GM19025 (cell line): Measurements from ENCODE around the gene KIF16B.
"Not testable (repeated sequence)": the region's sequence is repeated elsewhere in the genome, so short reads cannot be mapped to it uniquely, and the experiment has no call there.

Experiments used
- ATAC-seq: cut with Tn5 transposase; IDR thresholded peaks from one replicate; pipeline ENCODE4 v1.9.1; 2021; ENCODE audit warnings: mild to moderate bottlenecking, low read depth, moderate library complexity; ENCODE audit not compliant: unreplicated experiment

KIF16B gene

DNA sequence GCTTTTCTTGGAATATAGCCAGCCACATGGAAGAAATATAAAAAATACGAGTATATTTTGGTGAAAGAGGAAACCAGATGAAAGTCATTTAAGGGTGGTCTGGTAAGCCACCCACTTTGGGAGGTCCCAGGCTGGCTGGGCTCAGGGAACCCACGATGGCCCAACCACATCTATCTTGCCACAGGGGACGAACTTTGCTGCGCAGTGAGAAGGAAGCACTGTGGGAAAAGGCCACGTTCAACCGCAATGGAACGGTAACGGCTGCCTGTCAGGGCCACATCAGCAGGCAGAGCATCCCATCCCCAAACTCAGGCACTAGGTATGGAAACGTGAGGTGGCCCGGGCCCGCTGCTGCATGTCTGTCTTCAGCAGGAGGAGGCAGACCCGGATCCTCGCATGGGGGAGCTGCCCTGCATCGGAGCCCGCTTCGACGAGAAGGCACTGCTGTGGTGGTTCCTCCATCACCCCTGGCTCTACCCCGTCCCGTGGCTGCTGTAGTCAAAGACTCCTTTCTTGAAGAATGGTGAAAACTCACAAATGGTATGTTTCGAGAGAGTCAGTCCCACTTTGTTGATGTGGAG is 300.4 kb downstream of the KIF16B start:
- no peak for ATAC-seq

- no peak for ATAC-seq
These were observed 301.8 kb downstream of the KIF16B start for GRCh38 chr20:16271450-16271849.

GRCh38 chr20:16270989-16271388 is 302.3 kb downstream of the KIF16B start:
- ATAC-seq, result no peak

- ATAC-seq, result no peak
These were observed 302.8 kb downstream of the KIF16B start for GRCh38 chr20:16270314-16270931.

DNA sequence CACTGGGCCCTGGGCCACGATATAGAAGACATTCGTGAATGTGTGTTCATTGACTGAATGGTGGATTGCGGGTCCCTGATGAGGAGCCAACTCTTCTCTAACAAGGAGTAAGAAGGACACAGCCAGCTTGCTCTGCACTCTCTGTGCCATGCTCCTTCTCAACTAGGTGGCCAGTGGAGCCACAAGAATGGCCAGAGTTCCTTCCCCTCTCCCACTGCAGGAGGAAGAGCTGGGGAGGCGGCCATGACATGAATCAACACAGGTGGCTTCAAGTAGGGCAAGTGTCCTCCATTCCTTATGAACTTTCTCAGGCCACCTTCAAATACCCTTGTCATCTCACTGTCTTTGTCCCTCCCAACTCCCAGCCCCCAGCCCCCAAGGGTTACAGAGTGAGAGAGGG is 305.7 kb downstream of the KIF16B start:
- no peak for ATAC-seq

DNA sequence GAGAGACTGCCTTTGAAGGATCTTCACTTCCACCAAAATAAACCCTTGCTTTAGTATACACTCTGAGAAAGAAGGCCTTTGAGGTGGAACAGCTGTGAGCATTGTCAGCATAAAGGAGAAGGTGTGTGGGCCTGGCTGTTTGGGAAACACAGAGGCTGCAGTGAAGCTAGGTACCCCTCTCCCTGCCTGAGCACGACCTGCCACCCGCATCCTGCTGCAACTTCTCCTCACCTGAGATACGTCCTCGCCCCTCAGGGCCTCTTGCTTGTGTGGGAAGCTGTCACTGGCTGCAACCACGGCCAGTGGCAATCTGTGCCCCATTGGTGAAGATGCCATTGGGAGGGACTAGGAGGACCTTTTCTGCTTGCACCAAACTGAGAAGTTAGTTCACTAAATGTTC is 307.9 kb downstream of the KIF16B start:
- ATAC-seq, result no peak

DNA sequence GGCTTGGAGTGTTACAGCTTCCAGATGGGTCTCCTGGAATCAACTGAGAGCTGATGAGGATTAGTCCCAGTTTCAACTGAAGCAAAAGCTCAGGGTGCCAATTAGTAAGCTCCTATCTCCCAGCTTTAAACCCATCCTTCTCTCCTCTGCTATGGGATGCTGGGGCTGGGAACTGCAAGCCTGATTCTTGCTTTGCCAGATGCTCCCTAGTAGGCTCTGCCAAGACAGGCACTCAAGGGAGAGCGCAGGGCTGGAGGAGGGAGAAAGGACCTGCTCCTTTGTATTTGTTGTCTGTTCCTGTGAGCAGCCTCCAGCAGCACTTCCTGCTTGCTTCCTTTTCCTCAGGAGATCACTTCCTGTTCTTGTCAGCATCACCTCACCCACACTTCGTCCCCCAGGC is 309.7 kb downstream of the KIF16B start:
- ATAC-seq, result no peak

GRCh38 chr20:16262594-16262993 is 310.7 kb downstream of the KIF16B start:
- ATAC-seq, result no peak

- no peak for ATAC-seq
These were observed 311.4 kb downstream of the KIF16B start for GRCh38 chr20:16261733-16262273.

DNA sequence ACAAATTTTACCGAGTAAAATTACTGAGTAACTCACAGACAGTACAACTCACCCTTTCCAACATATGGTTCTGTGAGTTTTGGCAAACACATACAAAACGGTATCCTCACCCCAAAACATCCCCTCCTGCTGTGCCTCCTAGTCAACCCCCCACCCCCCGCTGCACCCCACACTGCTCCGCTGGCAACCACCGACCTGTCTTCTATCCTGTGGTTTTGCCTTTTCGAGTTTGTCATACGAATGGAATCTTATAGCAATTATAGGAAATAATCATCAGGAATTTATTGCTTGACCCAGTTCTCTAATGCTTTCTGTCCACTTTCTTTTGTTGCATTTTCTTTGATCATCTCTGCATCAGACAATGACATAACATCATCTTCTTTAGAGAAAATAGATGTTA is 312.3 kb downstream of the KIF16B start:
- no peak for ATAC-seq

- not testable (repeated sequence) for ATAC-seq
These were observed 313.1 kb downstream of the KIF16B start for GRCh38 chr20:16260133-16260532.

DNA sequence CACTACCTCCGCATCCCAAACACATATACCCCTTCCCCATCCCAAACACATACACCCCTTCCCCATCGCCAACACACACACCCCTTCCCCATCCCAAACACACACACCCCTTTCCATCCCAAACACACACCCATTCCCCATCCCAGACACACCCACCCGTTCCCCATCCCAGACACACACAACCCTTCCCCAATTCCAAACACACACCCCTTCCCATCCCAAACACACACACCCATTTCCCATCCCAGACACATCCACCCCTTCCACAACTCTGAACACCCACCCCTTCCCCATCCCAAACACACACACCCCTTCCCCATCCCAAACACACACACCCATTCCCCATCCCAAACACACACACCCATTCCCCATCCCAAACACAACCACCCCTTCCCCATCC is 314.5 kb downstream of the KIF16B start:
- ATAC-seq, result no peak

DNA sequence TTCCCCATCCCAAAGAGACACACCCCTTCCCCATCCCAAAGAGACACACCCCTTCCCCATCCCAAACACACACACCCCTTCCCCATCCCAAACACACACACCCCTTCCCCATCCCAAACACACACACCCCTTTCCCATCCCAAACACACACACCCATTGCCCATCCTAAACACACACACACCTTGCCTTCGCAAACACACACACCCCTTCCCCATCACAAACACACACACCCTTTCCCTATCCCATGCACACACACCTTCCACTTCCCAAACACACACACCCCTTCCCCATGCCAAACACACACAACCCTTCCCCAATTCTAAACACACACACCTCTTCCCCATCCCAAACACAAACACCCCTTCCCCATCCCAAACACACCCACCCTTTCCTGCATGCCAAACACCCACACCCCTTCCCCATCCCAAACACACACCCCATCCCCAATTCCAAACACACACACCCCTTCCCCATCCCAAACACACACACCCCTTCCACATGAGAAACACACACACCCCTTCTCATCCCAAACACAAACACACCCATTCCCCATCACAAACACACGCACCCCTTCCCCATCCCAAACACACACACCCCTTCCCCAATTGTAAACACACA is 315.3 kb downstream of the KIF16B start:
- ATAC-seq, result no peak

- ATAC-seq, result no peak
These were observed 316.2 kb downstream of the KIF16B start for GRCh38 chr20:16257021-16257420.

DNA sequence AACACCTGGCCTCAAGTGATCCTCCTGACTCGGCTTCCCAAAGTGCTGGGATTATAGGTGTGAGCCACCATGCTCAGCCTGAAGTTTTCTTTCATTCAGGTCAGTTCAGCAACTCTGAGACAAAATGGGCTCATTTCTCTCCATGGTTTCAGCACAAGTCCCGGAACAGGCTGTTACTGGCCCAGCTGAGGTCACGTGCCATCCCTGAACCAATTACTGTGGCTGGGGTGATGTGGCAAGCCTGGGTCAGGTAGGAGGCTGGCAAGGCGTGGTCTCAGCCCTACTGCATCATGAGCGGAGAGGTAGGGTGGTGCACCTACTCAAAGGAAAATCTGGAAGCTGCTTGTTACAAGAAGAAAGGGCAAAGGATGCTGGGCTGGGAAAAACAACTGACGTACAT is 326.4 kb downstream of the KIF16B start:
- ATAC-seq, result no peak

DNA sequence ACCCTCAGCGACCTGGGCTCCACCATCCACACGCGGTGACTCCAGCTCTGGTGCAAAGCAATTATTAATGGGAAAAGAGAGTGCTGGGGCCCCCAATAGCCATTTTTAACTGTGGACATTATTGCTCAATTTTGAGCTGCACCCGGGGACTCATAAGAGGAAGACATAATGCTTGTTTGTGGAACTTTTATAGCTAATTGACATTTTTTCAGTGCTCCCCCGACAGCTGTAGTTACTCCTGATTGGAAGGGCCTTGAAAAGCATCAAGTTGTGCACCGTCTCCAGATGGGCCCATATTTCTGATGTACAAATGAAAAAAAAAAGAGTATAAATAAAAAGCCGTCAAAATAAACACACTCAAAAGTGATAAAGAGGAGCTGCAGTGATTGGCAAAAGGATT is 327.0 kb downstream of the KIF16B start:
- ATAC-seq, result no peak

DNA sequence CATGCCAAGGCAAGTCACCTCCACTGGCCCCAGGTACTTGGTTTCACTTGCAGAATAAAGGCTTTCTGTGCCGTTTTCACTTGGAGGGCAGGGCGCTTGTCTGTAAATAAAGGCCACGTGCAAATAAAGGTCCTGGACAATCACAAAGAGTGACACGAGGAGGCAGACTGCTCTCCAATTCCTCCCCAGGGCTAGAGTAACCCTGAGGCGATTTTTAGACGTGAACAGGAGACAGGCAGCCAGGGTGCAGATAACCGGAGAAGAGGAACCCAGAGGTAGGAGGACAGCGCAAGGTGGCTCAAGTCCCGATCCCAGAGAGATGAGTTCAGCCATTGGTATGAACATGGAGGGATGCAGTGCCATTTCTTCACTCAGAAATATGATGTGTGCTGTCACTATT is 327.4 kb downstream of the KIF16B start:
- no peak for ATAC-seq

DNA sequence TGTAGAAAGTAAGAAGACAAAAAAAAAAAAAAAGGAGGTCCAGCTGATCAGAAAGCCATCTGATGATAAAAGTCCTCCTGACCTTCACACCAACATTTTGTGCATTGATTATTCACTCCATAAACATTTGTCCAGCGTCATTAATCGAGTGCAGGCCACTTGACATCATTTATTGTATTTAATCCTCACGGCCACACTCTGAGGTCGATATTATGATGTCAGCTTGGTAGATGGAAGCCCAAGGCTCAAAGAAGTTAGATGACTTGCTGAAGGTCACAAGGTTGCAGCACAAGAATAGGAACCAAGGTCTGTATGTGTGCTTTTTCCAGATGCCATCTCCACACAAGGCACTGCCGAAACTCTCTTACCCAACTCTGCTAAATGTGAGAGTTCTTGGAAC is 328.4 kb downstream of the KIF16B start:
- ATAC-seq, result no peak

DNA sequence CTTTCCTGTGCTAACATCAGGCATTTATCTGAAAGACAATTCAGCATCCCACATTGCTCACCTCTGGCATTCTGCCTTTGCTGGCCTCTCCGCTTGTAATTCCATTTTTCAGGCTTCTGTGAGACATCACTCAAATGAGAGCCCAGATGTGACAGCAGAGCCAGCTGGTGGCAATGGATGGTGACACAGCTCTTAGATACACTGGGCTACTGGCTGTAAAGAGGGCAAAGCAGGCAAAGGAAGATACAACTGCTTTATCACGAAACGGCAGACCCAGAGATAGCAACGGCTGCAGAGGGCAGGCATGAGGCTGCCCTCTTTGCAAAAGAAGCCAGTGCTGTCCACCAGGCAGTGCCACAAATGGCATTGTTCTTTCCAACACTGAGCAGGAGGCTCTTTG is 329.8 kb downstream of the KIF16B start:
- ATAC-seq, result no peak

DNA sequence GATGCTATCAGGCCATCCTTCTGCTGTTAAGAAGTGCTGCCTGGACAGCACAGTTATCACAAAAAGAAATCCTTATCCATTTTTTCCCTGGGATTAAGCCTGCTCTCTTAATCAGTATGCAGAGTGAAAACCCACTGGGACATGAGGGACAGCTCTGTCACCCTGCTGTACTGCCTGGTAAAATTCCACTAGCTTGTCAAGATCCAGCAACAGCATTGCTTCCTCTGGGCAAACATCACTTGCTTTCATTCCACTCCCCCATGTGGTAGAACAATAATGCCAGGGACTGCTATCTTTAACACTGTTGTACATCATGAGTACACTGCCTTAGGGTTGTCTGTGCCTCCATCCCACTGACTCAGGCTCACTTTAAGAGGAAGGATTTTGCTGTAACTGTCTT is 331.3 kb downstream of the KIF16B start:
- no peak for ATAC-seq

GRCh38 chr20:16240355-16240754 is 332.9 kb downstream of the KIF16B start:
- ATAC-seq, result no peak
